ENCODE data around the gene KIF3C.
A peak's percentile ranks its signal among the peaks of the same experiment; 100 is the strongest.
"Not testable (repeated sequence)": the region's sequence is repeated elsewhere in the genome, so short reads cannot be mapped to it uniquely, and the experiment has no call there.

The KIF3C gene

DNA sequence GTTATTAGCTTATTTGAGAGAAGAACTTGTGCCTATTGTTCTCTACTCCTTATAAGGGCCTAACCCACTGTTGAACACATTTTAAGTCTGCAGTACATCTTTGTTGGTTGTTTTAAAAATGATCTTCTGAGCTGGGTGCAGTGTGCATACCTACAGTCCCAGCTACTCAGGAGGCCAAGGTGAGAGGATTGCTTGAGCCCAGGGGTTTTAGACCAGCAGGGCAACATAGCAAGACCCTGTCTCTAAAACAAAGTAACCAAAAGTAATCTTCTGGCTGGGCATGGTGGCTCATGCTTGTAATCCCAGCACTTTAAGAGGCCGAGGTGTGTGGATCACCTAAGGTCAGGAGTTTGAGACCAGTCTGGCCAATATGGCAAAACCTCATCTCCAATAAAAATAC, 25.8 kb upstream of the KIF3C start:
- no peak overlapping the region for H3K4me3 ChIP-seq (ENCODE audit: low read length)
- H2BK15ac ChIP-seq (replicated peaks; ENCODE audit: low read depth): no peak overlapping the region
- H2AK5ac ChIP-seq (ENCODE audit: low read length): no peak overlapping the region
- no peaks in the 10 kb centered on the region for H3K36me3 ChIP-seq (ENCODE audit: control insufficient read depth, insufficient read depth, low read length)
- no peaks in the 10 kb centered on the region for H3K79me2 ChIP-seq (ENCODE audit: control insufficient read depth, insufficient read depth, low read length)
- no peak overlapping the region for H3K4me2 ChIP-seq (ENCODE audit: low read length)
- H3K27me3 ChIP-seq (ENCODE audit: insufficient read depth, low read length, poor library complexity): no peaks in the 10 kb centered on the region
- H4K5ac ChIP-seq (ENCODE audit: low read length): no peak overlapping the region
- peaks cover 6% of the 10 kb centered on the region for H3K4me1 ChIP-seq (ENCODE audit: control insufficient read depth, low read depth, low read length)
- H3K4ac ChIP-seq (ENCODE audit: low read depth, low read length): no peak overlapping the region
- DNase-seq: no peak
- no peak overlapping the region for H2BK120ac ChIP-seq (ENCODE audit: low read depth, low read length)
- no CpG with 5 or more reads among the region's 1 CpG for WGBS (ENCODE audit: extremely low coverage, insufficient coverage, low lambda C conversion rate)
- no peak overlapping the region for H2BK5ac ChIP-seq (ENCODE audit: low read length)
- no peak overlapping the region for H3K9ac ChIP-seq (ENCODE audit: low read length)
- no peak overlapping the region for H4K8ac ChIP-seq (ENCODE audit: low read depth, low read length)
- H3K18ac ChIP-seq (ENCODE audit: low read length): no peak overlapping the region
- no peak overlapping the region for H3K27ac ChIP-seq (ENCODE audit: low read depth, low read length)
- no peaks in the 10 kb centered on the region for H3K79me1 ChIP-seq (ENCODE audit: low read length)
- no peak overlapping the region for H3K23ac ChIP-seq (ENCODE audit: low read length)
- H3K56ac ChIP-seq (ENCODE audit: low read length): no peak overlapping the region

DNA sequence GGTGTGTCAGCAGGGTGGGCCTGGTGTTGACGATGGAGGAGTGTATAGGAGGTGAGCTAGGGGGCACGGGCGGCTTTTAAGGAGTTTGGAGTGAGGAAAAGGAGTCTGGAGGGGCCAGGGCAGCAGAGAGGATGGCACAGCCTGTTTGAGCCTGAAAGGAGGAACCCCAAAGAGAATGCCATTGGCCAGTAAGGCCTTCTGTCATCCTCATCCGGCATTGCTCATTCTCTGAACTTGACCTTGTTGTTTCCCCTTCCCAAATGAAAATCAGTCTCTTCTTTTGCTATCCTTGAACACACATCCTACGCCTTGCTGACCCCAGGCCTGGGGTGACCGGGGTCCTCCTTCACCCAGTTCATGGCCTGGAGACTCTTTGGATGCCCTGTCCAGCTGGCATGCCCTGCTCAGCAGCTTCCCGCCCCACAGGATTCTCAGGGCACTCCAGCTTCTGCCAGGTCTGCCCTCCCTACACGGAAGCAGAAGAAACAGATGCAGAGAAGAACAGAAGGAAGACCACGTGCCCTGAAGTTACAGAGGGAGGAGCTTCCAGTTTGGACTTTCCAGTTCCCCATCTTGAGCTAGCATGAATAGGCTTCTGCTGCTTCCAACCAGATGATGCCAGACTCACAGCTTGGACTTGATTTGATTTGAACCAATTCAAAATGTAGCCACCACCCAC, 20.5 kb upstream of the KIF3C start:
- Histone ChIP-seq H3K27ac (ENCODE audit: low read depth, low read length) (no peak overlapping the region), H3K9ac (ENCODE audit: low read length) (no peak overlapping the region), H3K36me3 (ENCODE audit: control insufficient read depth, insufficient read depth, low read length) (no peaks in the 10 kb centered on the region), H3K18ac (ENCODE audit: low read length) (no peak overlapping the region), H2AK5ac (ENCODE audit: low read length) (no peak overlapping the region), H2BK15ac (replicated peaks; ENCODE audit: low read depth) (no peak overlapping the region), H3K4me2 (ENCODE audit: low read length) (no peak overlapping the region), H3K4me3 (ENCODE audit: low read length) (no peak overlapping the region), H3K27me3 (ENCODE audit: insufficient read depth, low read length, poor library complexity) (no peaks in the 10 kb centered on the region), H3K4ac (ENCODE audit: low read depth, low read length) (no peak overlapping the region), H2BK120ac (ENCODE audit: low read depth, low read length) (no peak overlapping the region), H4K8ac (ENCODE audit: low read depth, low read length) (no peak overlapping the region), H4K5ac (ENCODE audit: low read length) (no peak overlapping the region), H2BK5ac (ENCODE audit: low read length) (no peak overlapping the region), H3K56ac (ENCODE audit: low read length) (no peak overlapping the region), H3K23ac (ENCODE audit: low read length) (no peak overlapping the region), H3K79me2 (ENCODE audit: control insufficient read depth, insufficient read depth, low read length) (no peaks in the 10 kb centered on the region), H3K4me1 (ENCODE audit: control insufficient read depth, low read depth, low read length) (no peaks in the 10 kb centered on the region), H3K79me1 (ENCODE audit: low read length) (no peaks in the 10 kb centered on the region)
- no CpG with 5 or more reads among the region's 9 CpGs for WGBS (ENCODE audit: extremely low coverage, insufficient coverage, low lambda C conversion rate)
- no peak for DNase-seq

DNA sequence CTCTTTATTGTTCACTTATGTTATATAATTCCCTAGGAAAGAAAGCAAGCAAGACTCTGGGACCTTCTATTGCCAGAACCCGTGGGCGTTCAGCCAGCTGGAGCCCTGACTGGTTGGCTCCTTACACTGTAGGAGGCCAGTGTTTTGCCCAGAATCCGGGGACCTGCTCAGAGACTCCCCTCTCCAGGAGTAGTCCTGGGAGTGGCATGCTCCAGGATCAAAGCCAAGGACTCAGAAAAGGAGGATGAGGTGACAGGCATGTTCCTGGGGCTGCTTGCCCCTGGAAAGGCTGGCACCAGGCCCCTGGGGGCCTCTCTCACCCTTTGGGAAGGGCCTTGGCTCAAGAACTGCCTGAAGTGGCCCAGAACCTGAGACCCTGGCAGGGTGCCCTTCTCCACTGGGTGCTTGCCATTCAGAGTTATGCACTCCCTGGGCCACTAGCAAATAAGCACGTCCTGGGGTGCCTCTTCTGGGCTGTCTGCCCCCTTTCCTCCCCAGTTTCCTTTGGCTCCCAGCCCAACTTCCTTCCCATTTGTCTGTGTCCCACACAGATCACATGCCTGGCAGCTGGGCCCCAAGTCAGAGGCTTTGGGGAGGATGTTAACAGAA, 19.6 kb upstream of the KIF3C start:
- H2AK5ac ChIP-seq (ENCODE audit: low read length): no peak overlapping the region
- H3K27ac ChIP-seq (ENCODE audit: low read depth, low read length): no peak overlapping the region
- H2BK15ac ChIP-seq (replicated peaks; ENCODE audit: low read depth): no peak overlapping the region
- no peak overlapping the region for H3K23ac ChIP-seq (ENCODE audit: low read length)
- no peak overlapping the region for H2BK5ac ChIP-seq (ENCODE audit: low read length)
- no peaks in the 10 kb centered on the region for H3K36me3 ChIP-seq (ENCODE audit: control insufficient read depth, insufficient read depth, low read length)
- WGBS (ENCODE audit: extremely low coverage, insufficient coverage, low lambda C conversion rate): no CpG with 5 or more reads among the region's 4 CpGs
- no peaks in the 10 kb centered on the region for H3K27me3 ChIP-seq (ENCODE audit: insufficient read depth, low read length, poor library complexity)
- H3K4me3 ChIP-seq (ENCODE audit: low read length): no peak overlapping the region
- H3K9ac ChIP-seq (ENCODE audit: low read length): no peak overlapping the region
- H3K79me2 ChIP-seq (ENCODE audit: control insufficient read depth, insufficient read depth, low read length): no peaks in the 10 kb centered on the region
- no peak overlapping the region for H3K4me2 ChIP-seq (ENCODE audit: low read length)
- H4K8ac ChIP-seq (ENCODE audit: low read depth, low read length): no peak overlapping the region
- no peaks in the 10 kb centered on the region for H3K4me1 ChIP-seq (ENCODE audit: control insufficient read depth, low read depth, low read length)
- no peak overlapping the region for H3K56ac ChIP-seq (ENCODE audit: low read length)
- no peaks in the 10 kb centered on the region for H3K79me1 ChIP-seq (ENCODE audit: low read length)
- H4K5ac ChIP-seq (ENCODE audit: low read length): no peak overlapping the region
- no peak for DNase-seq
- H2BK120ac ChIP-seq (ENCODE audit: low read depth, low read length): no peak overlapping the region
- H3K4ac ChIP-seq (ENCODE audit: low read depth, low read length): no peak overlapping the region
- H3K18ac ChIP-seq (ENCODE audit: low read length): no peak overlapping the region

DNA sequence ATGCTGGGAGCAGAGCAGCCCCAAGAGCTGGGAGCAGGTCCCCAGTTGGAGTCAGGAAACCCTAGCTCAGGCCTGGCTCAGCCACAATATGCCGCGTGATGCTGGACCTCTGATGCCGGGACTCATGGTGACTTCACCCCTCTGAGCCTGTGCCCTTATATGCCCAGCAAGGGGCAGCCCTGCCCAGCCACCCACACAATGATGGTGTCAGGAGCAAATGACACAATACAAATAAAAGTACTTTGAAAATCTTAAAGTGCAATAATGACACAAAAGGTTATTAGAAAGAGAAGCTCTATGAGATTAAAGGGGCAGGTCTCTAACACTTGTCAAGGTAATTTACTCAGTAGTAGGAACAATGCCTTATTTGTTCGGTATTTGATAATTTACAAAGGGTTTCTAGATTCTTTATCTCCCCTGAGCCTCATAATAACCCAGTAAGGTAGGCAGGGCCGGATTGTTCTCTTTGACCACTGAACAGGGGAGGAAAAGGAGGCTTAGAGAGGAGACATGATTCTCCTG, 18.3 kb upstream of the KIF3C start:
- H2BK15ac ChIP-seq (replicated peaks; ENCODE audit: low read depth): no peak overlapping the region
- H3K56ac ChIP-seq (ENCODE audit: low read length): no peak overlapping the region
- no peak overlapping the region for H3K4me2 ChIP-seq (ENCODE audit: low read length)
- no peaks in the 10 kb centered on the region for H3K27me3 ChIP-seq (ENCODE audit: insufficient read depth, low read length, poor library complexity)
- H3K9ac ChIP-seq (ENCODE audit: low read length): no peak overlapping the region
- H2BK120ac ChIP-seq (ENCODE audit: low read depth, low read length): no peak overlapping the region
- no peak overlapping the region for H3K4me3 ChIP-seq (ENCODE audit: low read length)
- no peak overlapping the region for H2BK5ac ChIP-seq (ENCODE audit: low read length)
- no peak overlapping the region for H4K8ac ChIP-seq (ENCODE audit: low read depth, low read length)
- DNase-seq: no peak
- WGBS (ENCODE audit: extremely low coverage, insufficient coverage, low lambda C conversion rate): no CpG with 5 or more reads among the region's 5 CpGs
- no peak overlapping the region for H3K18ac ChIP-seq (ENCODE audit: low read length)
- H3K36me3 ChIP-seq (ENCODE audit: control insufficient read depth, insufficient read depth, low read length): no peaks in the 10 kb centered on the region
- no peak overlapping the region for H2AK5ac ChIP-seq (ENCODE audit: low read length)
- no peaks in the 10 kb centered on the region for H3K79me1 ChIP-seq (ENCODE audit: low read length)
- no peak overlapping the region for H3K23ac ChIP-seq (ENCODE audit: low read length)
- H3K79me2 ChIP-seq (ENCODE audit: control insufficient read depth, insufficient read depth, low read length): no peaks in the 10 kb centered on the region
- no peaks in the 10 kb centered on the region for H3K4me1 ChIP-seq (ENCODE audit: control insufficient read depth, low read depth, low read length)
- no peak overlapping the region for H3K4ac ChIP-seq (ENCODE audit: low read depth, low read length)
- H4K5ac ChIP-seq (ENCODE audit: low read length): no peak overlapping the region
- H3K27ac ChIP-seq (ENCODE audit: low read depth, low read length): no peak overlapping the region

DNA sequence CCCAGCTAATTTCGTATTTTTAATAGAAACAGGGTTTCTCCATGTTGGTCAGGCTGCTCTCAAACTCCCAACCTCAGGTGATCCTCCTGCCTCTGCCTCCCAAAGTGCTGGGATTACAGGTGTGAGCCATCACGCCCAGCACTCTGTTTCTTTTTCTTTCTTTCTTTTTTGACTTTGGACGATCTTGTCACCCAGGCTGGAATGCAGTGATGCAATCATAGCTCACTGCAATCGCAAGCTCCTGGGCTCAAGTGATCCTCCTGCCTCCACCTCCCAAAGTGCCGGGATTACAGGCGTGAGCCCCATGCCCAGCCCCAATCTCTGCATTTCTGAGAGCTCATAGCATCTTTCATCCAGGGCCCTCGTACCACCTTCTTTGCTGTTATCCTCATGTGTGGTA, 17.1 kb upstream of the KIF3C start:
- H3K36me3 ChIP-seq (ENCODE audit: control insufficient read depth, insufficient read depth, low read length); H3K4ac ChIP-seq (ENCODE audit: low read depth, low read length); H4K8ac ChIP-seq (ENCODE audit: low read depth, low read length); H4K5ac ChIP-seq (ENCODE audit: low read length); H3K79me2 ChIP-seq (ENCODE audit: control insufficient read depth, insufficient read depth, low read length); H3K9ac ChIP-seq (ENCODE audit: low read length); H3K56ac ChIP-seq (ENCODE audit: low read length); H3K27me3 ChIP-seq (ENCODE audit: insufficient read depth, low read length, poor library complexity); H3K4me2 ChIP-seq (ENCODE audit: low read length); H3K4me1 ChIP-seq (ENCODE audit: control insufficient read depth, low read depth, low read length); H2BK15ac ChIP-seq (replicated peaks; ENCODE audit: low read depth); H2BK5ac ChIP-seq (ENCODE audit: low read length); H2AK5ac ChIP-seq (ENCODE audit: low read length); H3K23ac ChIP-seq (ENCODE audit: low read length); H3K18ac ChIP-seq (ENCODE audit: low read length); H2BK120ac ChIP-seq (ENCODE audit: low read depth, low read length); H3K27ac ChIP-seq (ENCODE audit: low read depth, low read length); H3K4me3 ChIP-seq (ENCODE audit: low read length); H3K79me1 ChIP-seq (ENCODE audit: low read length): not testable (repeated sequence)
- peak; percentile 27 for DNase-seq
- no CpG with 5 or more reads among the region's 7 CpGs for WGBS (ENCODE audit: extremely low coverage, insufficient coverage, low lambda C conversion rate)

All from mesendoderm (in vitro differentiated cells).